Lung (tissue), 12 donors: Measurements from ENCODE around the gene JAG2. TPM values are rescaled to one million over a fixed set of nuclear protein-coding genes. Genes with fewer than 3 reads are reported as not detected.

Source experiments
- ATAC-seq: fragments of 200-7000 bp; cut with Tn5 transposase; one replicate; pipeline ENCODE4 v1.9.1; 2020; ENCODE audit warnings: moderate number of reproducible peaks; ENCODE audit not compliant: insufficient read depth, low FRiP score
- DNase-seq, 3 donors: peaks; one replicate each; pipeline ENCODE4 v3.0.0-alpha.2; 2013 to 2017
- H3K27ac ChIP-seq, 2 donors: one replicate each; pipeline ENCODE4 v1.5.1; 2013; ENCODE audit warnings: mild to moderate bottlenecking in 2 of 2, moderate library complexity in 2 of 2, control low read depth in 1 of 2, inconsistent platforms in 1 of 2, low read depth in 1 of 2, low read length in 1 of 2
- H3K27me3 ChIP-seq, 3 donors: one replicate each; pipeline ENCODE4 v1.5.1; 2013; ENCODE audit warnings: low read length in 2 of 3; ENCODE audit not compliant: control insufficient read depth in 3 of 3, insufficient read depth in 3 of 3
- H3K36me3 ChIP-seq, 4 donors: one replicate each; pipeline ENCODE4 v1.5.1; 2013; ENCODE audit warnings: low read length in 4 of 4, mild to moderate bottlenecking in 1 of 4, moderate library complexity in 1 of 4; ENCODE audit not compliant: control insufficient read depth in 4 of 4, insufficient read depth in 4 of 4
- H3K4me1 ChIP-seq, 5 donors: one replicate each; pipeline ENCODE4 v1.5.1; 2013; ENCODE audit warnings: low read length in 5 of 5, mild to moderate bottlenecking in 2 of 5, moderate library complexity in 1 of 5; ENCODE audit not compliant: control insufficient read depth in 5 of 5, insufficient read depth in 5 of 5
- H3K4me3 ChIP-seq: one replicate; pipeline ENCODE4 v1.5.1; 2013; ENCODE audit warnings: mild to moderate bottlenecking, control low read depth, moderate library complexity
- H3K9ac ChIP-seq, 2 donors: one replicate each; pipeline ENCODE4 v1.5.1; 2013; ENCODE audit warnings: low read length in 2 of 2, control low read depth in 1 of 2; ENCODE audit not compliant: insufficient read depth in 1 of 2
- H3K9me3 ChIP-seq, 4 donors: one replicate each; pipeline ENCODE4 v1.5.1; 2013; ENCODE audit warnings: low read length in 3 of 4, mild to moderate bottlenecking in 1 of 4, moderate library complexity in 1 of 4; ENCODE audit not compliant: control insufficient read depth in 4 of 4, insufficient read depth in 3 of 4
- CTCF ChIP-seq: IDR thresholded peaks from 2 replicates; pipeline ENCODE4 v1.5.1; 2012; ENCODE audit warnings: mild to moderate bottlenecking; ENCODE audit errors: control extremely low read depth, extremely low read depth
- WGBS, 2 donors: extraction: QIAGEN DNeasy Blood & Tissue Kit; methylation state at CpG; one replicate each; pipeline ENCODE4 v1.1.7; 2013; 5-methylcytosine and 5-hydroxymethylcytosine counted together
- polyA plus RNA-seq, 2 donors: library from polyadenylated mRNA; stranded (reverse); fragments of 200-250 nt; gene quantifications; one replicate each; pipeline ENCODE4 v1.2.1, GENCODE V29; 2013
- total RNA-seq, 2 donors: library from RNA; depleted of rRNA in 1 of 2; stranded (reverse); fragments of >200 nt in 1 of 2; gene quantifications; one replicate each; pipeline ENCODE4 v1.2.1, GENCODE V29; 2014 to 2021
- donor health status: control.
- donor health status: control.
- donor health status: Bipolar disorder and iron deficiency.
- donor health status: healthy.
- donor health status: DM: yes; HTN: yes; CAD: no.

Gene JAG2
- total and polyA plus RNA-seq, 4 donors: 14.1 to 35.1 (median 27.8) TPM

DNA sequence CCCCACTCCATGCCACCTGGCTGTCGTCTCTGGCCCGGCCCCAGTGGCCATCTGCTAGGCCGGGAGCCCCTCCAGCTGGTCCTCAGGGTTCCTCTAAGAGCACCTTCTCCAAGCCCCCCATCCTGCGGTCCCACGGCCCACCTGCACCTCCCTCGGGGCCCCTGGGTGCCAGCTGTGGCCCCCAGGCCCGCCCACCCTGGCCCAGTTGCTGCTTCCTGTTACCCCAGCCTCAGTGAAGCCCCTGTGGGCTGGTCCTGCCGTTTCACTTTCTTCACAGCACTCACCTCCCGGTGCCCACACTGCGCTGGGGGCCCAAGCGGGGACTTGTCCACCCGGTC, 40.1 kb upstream of the JAG2 start:
- Histone ChIP-seq H3K4me3 (no peak overlapping the region), H3K9me3 (no peaks in the 10 kb centered on the region), H3K36me3 (peaks cover 0 to 31% (median 3%) of the 10 kb centered on the region in 4 donors), H3K27me3 (no peaks in the 10 kb centered on the region), H3K4me1 (peaks cover 0 to 13% (median 5%) of the 10 kb centered on the region in 5 donors), H3K9ac (no peak overlapping the region), H3K27ac (no peak overlapping the region)
- 92 to 93% methylated on average over 11 to 12 of the region's 12 CpGs for WGBS, 2 donors
- DNase-seq (no peak), ATAC-seq (no peak)
- no peak for TF ChIP-seq CTCF

GRCh38 chr14:105207996-105208737, 39.6 kb upstream of the JAG2 start:
- Histone ChIP-seq H3K9ac (no peak overlapping the region), H3K4me1 (peaks cover 0 to 13% (median 7%) of the 10 kb centered on the region in 5 donors), H3K36me3 (peaks cover 0 to 26% (median 3%) of the 10 kb centered on the region in 4 donors), H3K9me3 (no peaks in the 10 kb centered on the region), H3K4me3 (no peak overlapping the region), H3K27me3 (no peaks in the 10 kb centered on the region), H3K27ac (no peak overlapping the region)
- no peak for TF ChIP-seq CTCF
- DNase-seq (no peak), ATAC-seq (no peak)
- WGBS, 2 donors: 92 to 95% methylated on average over 24 to 25 of the region's 25 CpGs

- peaks cover 0 to 13% (median 8%) of the 10 kb centered on the region in 5 donors for H3K4me1 ChIP-seq
- H3K9me3 ChIP-seq: no peaks in the 10 kb centered on the region
- TF ChIP-seq CTCF: no peak
- H3K27me3 ChIP-seq: no peaks in the 10 kb centered on the region
- WGBS, 2 donors: 81 to 86% methylated on average over 13 of the region's 13 CpGs
- no peak overlapping the region for H3K9ac ChIP-seq
- DNase-seq (no peak), ATAC-seq (no peak)
- no peak overlapping the region for H3K27ac ChIP-seq
- peaks cover 0 to 19% (median 3%) of the 10 kb centered on the region in 4 donors for H3K36me3 ChIP-seq
- no peak overlapping the region for H3K4me3 ChIP-seq
These were observed 38.9 kb upstream of the JAG2 start for GRCh38 chr14:105207460-105207901.

DNA sequence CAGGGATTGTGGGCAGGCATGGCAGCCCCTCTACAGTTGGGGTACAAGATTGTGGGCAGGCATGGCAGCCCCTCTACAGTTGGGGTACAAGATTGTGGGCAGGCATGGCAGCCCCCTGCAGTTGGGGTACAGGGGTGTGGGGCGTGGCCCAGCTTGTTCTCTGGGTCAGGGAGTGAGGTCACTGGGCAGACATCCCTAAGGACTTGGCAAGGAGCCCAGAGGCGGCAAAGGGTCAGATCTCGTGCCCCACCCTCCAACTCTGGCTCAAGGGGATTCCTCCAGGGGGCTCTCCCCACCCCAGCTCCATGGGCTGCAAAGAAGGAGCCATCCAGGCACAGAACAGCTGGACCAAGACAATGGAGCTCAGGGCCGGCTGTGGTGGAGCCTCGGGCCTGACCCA, 38.3 kb upstream of the JAG2 start:
- no peak for DNase-seq
- Histone ChIP-seq H3K36me3 (peaks cover 0 to 19% (median 3%) of the 10 kb centered on the region in 4 donors), H3K27ac (no peak overlapping the region), H3K4me3 (no peak overlapping the region), H3K9ac (no peak overlapping the region), H3K9me3 (no peaks in the 10 kb centered on the region), H3K27me3 (no peaks in the 10 kb centered on the region), H3K4me1 (peaks cover 0 to 13% (median 8%) of the 10 kb centered on the region in 5 donors)
- no peak for TF ChIP-seq CTCF
- ATAC-seq: no peak
- WGBS, 2 donors: 33 to 59% methylated on average over 5 of the region's 5 CpGs
